GM12892 (cell line): ENCODE results near the gene JOSD1.

Experiments used
- POLR2A ChIP-seq: IDR thresholded peaks from 2 replicates; pipeline ENCODE4 v1.6.1; 2011; ENCODE audit warnings: low read depth, low read length, control low read depth
- TAF1 ChIP-seq: IDR thresholded peaks from 2 replicates; pipeline ENCODE4 v1.6.1; 2011; ENCODE audit warnings: low read depth, mild to moderate bottlenecking, control low read depth, low read length, borderline replicate concordance

DNA sequence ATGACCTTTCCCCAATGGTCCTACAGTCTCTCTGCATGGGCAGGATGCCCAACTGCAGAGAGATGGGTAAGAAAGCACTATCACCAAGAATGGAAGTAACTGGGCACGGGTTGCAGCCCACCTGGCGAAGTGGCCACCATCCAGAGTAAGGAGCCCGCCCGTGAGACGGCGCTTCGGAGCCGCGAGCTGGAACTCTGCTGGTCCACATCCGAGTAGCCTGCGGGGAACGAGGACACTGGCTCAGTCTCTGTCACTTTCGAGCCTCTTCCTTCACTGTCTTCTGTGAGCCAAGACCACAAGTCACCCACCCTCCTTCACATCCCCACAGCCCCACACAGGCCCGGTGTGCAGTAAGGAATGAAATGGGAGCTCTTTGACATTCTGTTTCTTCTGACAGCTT, 49.4 kb upstream of the JOSD1 start:
- TF ChIP-seq POLR2A (no peak), TAF1 (no peak)
